K562 (cell line): ENCODE results near the gene BAIAP3. TPM values are rescaled to one million over a fixed set of nuclear protein-coding genes. Genes with fewer than 3 reads are reported as not detected.

Experiments
- KAT2B ChIP-seq: IDR thresholded peaks from one replicate; pipeline ENCODE4 v1.6.1; 2012; ENCODE audit warnings: low read depth, mild to moderate bottlenecking, control low read depth, inconsistent platforms, low read length, moderate library complexity
- PCBP2 ChIP-seq: fragments of 200-400 bp; formaldehyde crosslinking; IDR thresholded peaks from 2 replicates; pipeline ENCODE4 v1.6.1; 2018; ENCODE audit warnings: low read length, low read depth, mild to moderate bottlenecking, moderate library complexity; ENCODE audit not compliant: poor library complexity, severe bottlenecking
- RBM22 ChIP-seq: fragments of 200-400 bp; formaldehyde crosslinking; IDR thresholded peaks from 2 replicates; pipeline ENCODE4 v1.6.1; 2018; ENCODE audit warnings: low read length, low read depth; ENCODE audit not compliant: poor library complexity, severe bottlenecking
- ZBTB26 ChIP-seq: fragments of 450-650 bp; formaldehyde crosslinking; IDR thresholded peaks from 2 replicates; pipeline ENCODE4 v1.4.0; 2022; ENCODE audit warnings: missing genetic modification characterization
- ZNF165 ChIP-seq: fragments of 250-450 bp; sonication (Bioruptor Pico); IDR thresholded peaks from 2 replicates; pipeline ENCODE4 v1.4.0; 2020; ENCODE audit warnings: borderline replicate concordance
- polyA plus RNA-seq, 8 experiments: library from polyadenylated mRNA; depleted of rRNA in 4 of 8; stranded (reverse) in 5 of 8; unstranded in 3 of 8; fragments of >200 nt; fragmentation: Nextera tagmentation in 2 of 8; fragmentation: Illumina TruSeq in 1 of 8; extraction: Ambion mirVana in 2 of 8; extraction: Trizol in 1 of 8; gene quantifications; 2 replicates each; pipeline versions ENCODE4 v1.2.1 to v1.2.3, GENCODE V29; 2011 to 2014; ENCODE audit warnings: inconsistent platforms in 1 of 8, missing spikeins in 1 of 8
- total RNA-seq, 7 experiments: library from RNA; depleted of rRNA in 6 of 7; stranded (reverse); fragments of >200 nt in 6 of 7; fragmentation: Illumina TruSeq in 2 of 7; extraction: Trizol in 2 of 7; gene quantifications; 2 replicates each; pipeline versions ENCODE4 v1.2.1 to v1.2.3, GENCODE V29; 2011 to 2021; ENCODE audit warnings: low replicate concordance in 1 of 7
- TF ChIP-seq, protein P1 (sequence below): sonication (generic); formaldehyde crosslinking; IDR thresholded peaks from 2 replicates; pipeline ENCODE4 v1.8.0; 2023; ENCODE audit warnings: missing genetic modification reagents, mild to moderate bottlenecking, borderline replicate concordance

BAIAP3 gene
- total and polyA plus RNA-seq, 9 of the 15 experiments (the other 6 are each of a cell fraction or from before 2014, with no cell fraction given), result 0.03 to 4.5 (median 0.57) TPM; not detected in 1

DNA sequence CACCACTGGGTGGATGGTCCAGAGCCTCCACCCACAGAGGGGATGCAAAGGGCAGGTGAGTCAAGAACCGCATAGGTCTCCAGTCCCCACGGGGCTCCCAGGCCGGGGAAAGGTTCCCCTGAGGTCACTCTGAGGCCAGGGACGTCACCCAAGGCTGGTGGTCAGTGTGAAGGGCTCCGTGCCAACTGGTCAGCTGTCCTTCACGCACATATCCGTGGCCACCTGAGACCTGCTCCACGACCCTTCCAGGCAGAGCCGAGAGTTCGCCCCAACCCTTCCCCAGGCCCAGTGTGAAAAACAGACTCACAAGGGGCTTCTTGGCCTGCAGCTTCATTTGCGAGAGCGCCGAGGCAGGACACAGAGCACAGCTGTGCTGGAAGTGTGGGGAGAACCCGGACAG lies 15.5 kb downstream of the BAIAP3 start (continued):
- TF ChIP-seq, protein P1, sequence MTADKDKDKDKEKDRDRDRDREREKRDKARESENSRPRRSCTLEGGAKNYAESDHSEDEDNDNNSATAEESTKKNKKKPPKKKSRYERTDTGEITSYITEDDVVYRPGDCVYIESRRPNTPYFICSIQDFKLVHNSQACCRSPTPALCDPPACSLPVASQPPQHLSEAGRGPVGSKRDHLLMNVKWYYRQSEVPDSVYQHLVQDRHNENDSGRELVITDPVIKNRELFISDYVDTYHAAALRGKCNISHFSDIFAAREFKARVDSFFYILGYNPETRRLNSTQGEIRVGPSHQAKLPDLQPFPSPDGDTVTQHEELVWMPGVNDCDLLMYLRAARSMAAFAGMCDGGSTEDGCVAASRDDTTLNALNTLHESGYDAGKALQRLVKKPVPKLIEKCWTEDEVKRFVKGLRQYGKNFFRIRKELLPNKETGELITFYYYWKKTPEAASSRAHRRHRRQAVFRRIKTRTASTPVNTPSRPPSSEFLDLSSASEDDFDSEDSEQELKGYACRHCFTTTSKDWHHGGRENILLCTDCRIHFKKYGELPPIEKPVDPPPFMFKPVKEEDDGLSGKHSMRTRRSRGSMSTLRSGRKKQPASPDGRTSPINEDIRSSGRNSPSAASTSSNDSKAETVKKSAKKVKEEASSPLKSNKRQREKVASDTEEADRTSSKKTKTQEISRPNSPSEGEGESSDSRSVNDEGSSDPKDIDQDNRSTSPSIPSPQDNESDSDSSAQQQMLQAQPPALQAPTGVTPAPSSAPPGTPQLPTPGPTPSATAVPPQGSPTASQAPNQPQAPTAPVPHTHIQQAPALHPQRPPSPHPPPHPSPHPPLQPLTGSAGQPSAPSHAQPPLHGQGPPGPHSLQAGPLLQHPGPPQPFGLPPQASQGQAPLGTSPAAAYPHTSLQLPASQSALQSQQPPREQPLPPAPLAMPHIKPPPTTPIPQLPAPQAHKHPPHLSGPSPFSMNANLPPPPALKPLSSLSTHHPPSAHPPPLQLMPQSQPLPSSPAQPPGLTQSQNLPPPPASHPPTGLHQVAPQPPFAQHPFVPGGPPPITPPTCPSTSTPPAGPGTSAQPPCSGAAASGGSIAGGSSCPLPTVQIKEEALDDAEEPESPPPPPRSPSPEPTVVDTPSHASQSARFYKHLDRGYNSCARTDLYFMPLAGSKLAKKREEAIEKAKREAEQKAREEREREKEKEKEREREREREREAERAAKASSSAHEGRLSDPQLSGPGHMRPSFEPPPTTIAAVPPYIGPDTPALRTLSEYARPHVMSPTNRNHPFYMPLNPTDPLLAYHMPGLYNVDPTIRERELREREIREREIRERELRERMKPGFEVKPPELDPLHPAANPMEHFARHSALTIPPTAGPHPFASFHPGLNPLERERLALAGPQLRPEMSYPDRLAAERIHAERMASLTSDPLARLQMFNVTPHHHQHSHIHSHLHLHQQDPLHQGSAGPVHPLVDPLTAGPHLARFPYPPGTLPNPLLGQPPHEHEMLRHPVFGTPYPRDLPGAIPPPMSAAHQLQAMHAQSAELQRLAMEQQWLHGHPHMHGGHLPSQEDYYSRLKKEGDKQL (CRISPR knock-in tag), result no peak
- no peak for TF ChIP-seq PCBP2
- TF ChIP-seq KAT2B, result no peak
- TF ChIP-seq ZBTB26 (CRISPR knock-in tag), result no peak
- TF ChIP-seq RBM22, result no peak
- TF ChIP-seq ZNF165 (CRISPR knock-in tag), result no peak
